NCI-H146 treated with DMSO at 0.1 percent for 48 hours (cell line): Measurements from ENCODE around the gene CHRM2.

Experiments
- DNase-seq: peaks from one replicate; lab custom pipeline; 2025; ENCODE audit not compliant: unreplicated experiment; lab: John Stamatoyannopoulos, UW

Gene CHRM2

DNA sequence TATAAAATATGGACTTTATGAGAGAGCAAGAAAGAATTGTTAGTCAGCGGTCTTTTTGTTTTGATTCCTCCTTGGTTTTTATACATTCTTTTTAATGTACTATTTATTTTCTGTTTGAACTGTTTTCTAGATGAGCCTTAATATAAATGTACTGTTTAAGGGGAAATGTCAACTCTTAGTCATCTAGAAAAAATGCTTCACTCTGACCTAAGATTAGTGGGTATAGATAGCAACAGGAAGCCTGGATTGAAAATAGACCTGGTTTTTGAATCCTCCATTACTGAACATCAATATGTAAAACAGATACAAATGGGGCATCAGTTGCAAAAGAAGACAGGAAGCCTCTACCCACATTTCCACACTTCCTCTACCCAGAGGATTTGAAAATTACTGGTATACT lies 87.8 kb downstream of the CHRM2 start:
- DNase-seq: no peak

DNA sequence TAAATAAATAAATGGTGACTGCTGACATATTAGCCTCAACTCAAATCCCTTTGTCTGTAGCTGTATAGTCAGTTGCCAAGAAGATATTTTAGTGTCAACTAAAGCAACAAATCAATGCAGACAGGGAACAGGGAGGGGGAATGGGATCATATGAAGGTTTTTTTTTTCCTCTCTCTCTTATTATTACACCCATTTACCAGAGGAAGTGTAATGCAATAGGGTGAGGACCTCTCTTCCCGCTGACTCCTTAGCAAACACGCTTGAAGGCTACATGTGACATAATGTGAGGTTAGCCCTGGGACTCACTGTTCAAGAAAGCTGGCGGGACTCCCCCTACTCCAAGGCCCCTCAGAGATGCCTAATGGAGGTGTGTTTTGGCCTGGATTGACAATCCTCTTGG lies 88.2 kb downstream of the CHRM2 start:
- no peak for DNase-seq

DNA sequence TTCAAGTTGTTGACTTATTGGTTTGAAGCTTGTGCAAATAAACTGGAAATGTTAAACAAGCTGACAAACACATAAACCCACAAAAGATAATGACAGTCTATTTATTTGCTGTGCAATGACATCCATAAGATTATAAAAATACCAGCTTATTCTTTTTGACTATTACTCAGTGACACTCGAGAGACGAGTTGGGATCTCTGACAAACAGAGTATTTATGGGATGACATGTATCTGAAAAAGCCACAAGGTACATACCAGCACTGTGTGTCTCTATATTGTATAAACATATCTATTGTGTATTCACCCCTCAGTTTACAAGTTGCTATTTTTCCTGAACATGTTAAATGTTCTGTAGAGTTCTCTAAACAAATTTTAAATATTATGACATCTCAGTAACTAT lies 88.9 kb downstream of the CHRM2 start:
- no peak for DNase-seq

DNA sequence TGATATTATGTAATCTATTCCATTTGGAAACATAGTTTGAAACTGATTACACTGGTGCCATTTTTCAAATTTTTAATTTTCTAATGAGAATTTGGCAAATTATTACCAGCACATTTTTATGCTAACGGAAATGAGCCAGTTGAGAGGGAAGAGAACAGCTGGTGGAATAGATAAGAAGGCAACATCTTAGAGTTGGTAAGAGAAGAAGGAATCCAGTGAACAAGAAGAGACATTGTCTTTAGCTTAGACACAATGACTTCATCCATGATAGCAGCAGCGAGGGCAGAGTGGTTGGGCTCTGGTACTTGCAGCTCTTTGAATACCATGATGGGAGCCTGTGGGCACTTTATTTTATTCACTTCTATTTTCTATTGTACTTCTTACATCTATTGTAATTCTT lies 89.6 kb downstream of the CHRM2 start:
- DNase-seq: no peak

DNA sequence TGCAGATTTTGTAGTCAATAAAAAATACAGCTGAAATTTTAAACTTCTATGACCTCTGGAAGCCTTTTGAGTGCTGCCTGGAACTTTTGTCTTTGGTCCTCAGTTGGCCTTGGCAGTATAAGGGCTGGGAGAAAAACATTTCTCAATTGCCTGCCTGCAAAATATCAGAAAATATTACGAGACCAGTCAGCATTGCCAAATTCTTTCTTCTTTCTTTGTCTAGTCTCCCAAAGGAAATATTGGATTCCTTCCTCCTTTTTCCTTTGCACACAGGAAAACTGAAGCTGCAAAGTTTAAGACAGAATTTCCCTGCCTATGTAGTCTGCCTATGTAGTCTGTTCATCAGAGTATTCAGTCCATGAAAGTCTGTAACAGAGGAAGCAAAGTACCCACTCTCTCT lies 95.9 kb downstream of the CHRM2 start:
- DNase-seq: no peak

DNA sequence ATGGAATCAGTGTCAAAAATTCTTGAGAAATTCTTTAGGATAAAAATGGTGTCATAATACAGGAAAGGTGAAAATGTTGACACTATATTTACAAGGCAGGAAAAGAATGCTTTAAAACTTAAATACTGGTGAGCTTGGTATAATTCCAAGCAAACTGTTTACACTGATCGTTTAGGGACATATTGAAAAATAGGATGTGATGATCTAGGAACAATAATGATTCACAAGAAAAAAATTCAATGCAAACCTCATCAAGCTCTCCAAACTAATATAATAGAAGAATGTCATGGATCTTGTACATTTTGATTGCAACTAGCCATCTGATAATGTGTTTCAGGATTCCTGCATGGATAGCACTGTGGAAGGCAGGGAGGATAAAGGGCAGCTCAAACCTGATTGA lies 98.4 kb downstream of the CHRM2 start:
- no peak for DNase-seq

DNA sequence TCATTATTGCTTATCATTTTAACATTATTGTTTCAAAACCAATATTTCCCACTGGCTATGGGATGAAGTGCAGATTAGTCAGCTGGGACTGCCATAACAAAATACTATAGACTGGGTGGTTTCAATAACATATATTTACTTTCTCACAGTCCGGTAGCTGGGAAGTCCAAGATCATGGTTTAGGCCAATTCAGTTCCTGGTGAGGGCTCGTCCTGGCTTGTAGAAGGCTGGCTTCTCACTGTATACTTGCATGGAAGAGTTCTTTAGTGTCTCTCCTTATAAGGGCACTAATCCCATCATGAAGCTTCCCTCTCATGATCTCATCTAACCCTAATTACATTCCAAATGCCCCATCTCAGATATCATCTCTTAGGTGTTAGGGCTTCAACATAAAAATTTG lies 101.3 kb downstream of the CHRM2 start:
- DNase-seq: no peak

DNA sequence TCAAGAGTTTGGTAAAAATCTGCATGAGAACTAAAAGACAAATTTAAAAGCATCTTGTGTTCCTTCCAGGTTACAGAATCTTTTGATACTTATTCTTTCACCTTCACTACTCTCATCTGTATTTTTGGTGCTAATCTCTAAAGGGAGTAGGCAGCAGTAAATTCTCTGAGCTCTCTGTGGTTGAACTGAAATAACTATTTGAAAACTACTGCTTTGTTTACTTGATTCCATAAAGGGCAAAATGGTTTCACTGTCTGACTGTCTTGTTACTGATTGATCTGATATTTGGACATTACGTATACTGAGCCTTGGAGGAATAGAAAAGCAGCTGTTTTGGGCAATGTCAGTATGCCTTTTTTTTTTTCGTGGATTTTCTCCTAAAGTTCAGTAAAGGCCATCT lies 103.3 kb downstream of the CHRM2 start:
- DNase-seq: no peak

DNA sequence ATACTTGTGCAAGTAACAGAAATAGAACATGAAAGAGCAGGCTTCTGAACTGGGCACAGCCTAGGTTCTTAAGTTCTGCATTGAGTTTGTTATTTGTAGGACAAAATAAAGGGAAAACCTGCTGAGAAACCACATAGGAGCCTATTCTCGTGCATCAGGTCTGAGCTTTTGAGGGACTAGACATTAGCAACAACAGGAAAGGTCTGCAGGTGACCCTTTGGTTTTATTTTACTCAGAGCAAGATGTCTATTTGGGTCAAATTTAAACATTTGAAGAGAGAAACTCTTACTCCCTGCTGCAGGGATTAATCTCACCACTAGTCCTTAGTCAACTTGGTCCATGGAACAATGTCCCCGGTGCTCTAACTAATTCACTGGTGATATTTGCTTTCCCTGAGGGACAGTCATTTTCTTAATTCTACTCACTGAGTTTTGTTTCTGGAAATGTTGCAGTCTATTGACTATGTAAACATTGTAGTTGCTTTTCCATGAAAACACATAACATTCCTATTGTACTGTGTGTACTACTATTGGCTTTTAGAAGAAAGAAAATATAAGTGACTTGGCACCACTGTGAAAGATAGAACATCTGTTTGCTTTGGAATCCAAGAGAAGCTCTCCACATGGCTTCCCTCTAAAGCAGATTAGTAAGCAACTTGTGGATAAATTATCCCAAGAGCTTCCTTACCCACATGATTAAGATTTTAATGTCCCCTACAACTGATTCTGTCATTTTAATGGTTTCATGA lies 108.2 kb downstream of the CHRM2 start:
- no peak for DNase-seq

DNA sequence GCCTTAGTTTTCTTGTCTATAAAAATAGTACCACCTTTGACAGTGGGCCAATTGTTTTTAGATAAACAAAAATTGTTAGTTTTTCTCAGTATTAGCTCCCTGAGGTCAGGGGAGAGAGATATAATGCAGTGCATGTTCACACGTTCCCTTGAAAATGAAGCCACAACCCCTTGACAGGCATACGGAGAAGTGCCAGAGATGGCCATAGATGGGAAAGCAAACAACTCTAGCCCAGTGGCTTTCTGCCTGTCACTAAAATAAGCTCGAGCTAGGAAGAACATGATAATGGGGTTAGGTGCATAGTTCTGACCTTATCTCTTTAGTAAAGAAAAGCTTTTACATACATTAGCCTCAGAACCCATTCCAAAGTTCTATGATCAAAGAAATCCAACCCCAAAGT lies 124.9 kb downstream of the CHRM2 start:
- no peak for DNase-seq

DNA sequence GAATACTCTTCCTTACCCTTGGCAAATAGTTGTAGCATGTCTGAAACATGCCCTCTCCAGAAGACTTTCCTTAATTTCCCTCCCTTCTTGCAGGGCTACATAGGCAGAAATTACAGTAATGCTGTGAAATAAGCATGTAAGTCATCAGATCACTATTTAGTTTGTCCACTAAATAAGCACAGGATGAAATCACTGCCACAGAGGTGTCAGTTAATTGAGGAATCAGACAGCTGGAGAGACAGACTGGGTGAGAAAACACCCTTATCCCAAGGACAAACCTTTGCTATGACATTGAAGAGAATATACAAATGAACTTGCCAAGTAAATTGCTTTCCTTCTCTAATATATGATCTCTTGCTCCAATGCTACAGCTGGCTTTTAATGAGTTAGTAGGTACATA lies 129.3 kb downstream of the CHRM2 start:
- DNase-seq: no peak

DNA sequence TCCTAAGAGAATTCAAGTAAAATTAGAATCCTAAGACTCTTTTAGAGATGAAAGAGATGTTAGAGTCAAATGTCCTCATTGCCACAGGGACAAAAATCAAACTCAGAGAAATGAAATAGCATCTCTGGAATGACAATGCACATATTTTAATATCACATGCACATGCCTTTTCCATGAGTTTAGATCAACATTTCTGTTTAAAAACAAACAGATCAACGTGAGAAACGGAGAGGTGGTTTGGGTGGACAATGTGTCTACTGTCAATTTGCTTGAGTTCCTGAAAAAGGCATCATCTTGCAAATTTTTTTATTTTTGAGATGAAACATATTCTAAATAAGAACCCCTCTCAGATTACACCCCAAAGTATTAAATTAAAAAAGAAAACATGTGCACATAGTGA lies 130.0 kb downstream of the CHRM2 start:
- no peak for DNase-seq

DNA sequence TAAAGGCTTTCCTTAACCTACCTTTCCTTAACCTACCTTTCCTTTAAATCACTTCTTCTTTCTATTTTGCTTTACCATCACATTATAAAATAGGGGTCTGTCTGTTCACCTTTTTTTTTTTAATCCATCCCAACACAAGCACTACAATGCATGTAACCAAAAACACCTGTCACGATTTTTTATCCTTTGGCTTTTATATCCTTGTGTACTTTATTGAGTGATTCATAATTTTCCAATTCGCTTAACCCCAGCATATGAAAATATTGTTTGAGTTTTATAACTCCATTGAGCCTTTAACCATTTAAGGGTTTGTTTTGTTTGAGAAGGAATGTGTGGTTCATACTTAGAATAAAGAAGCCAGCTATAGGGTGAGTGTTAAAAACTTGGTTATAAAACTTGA lies 132.2 kb downstream of the CHRM2 start:
- no peak for DNase-seq

DNA sequence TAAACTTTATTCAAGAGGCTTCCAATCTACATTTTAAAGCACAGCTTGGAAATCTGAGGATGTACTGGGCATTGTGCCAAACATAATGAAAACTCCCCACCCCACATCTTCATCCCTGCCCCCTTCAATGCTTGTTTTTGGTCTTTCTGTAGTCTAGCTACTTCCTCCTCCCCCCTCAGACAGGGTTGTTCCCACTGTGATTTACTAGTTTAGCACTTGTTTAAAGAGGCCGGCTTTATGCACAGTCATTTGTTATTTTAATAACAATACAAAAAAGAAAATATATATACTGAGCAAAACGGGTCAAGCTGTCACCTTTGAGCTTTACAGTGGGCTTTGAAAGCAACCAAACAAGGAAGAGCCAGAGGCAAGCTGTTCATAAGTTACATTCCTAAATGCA lies 132.6 kb downstream of the CHRM2 start:
- DNase-seq: no peak

DNA sequence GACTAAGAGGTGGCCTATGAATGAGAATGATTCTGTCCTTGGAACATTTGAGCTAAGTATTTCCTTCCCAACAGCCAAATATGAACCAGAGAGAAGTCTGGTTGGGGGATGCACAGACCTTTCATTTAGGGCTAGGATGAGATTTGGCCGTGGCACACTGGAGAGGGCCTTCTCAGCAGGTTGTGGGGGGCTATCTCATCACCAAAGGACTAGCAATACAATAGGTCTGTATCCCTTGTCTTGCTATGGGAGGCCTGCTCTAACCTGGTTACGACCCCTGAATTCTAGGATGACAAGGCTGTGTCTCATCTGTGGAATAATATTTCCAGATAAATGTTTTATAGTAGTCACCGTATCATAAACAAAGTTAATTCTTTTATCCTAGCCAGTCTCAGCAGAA lies 133.0 kb downstream of the CHRM2 start:
- DNase-seq: no peak

DNA sequence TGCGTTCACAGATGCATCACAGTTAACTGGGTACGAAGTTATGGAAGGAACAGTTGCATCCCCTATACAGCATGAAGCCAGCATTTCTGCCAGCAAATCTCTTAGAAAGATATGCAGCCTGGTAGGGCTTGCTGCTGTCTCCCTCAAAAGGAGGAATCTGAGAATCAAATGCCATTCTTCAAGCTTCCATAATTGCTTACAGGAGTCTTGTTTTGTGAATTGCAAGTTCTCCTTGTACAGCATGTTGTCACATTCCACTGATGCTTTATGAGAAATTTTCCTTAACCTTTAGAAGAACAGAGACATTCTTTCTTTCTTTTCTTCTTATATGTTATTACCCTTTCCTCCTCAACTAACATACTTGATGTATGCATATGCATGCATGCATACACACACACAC lies 134.6 kb downstream of the CHRM2 start:
- DNase-seq: no peak

DNA sequence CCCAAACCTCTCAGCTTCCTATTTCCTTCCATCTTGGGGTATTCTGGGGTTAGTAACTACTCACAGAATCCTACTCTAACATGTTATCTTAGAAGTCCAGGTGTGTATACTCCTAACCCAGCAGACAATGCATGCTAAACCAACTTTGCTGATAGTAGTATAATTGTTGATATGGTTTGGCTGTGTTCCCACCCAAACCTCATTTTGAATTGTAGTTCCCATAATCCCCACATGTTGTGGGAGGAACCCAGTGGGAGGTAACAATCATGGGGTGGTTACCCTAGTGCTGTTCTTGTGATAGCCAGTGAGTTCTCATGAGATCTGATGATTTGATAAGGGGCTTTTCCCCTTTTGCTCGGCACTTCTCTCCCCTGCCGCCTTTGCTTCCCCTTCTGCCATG lies 135.1 kb downstream of the CHRM2 start:
- no peak for DNase-seq

DNA sequence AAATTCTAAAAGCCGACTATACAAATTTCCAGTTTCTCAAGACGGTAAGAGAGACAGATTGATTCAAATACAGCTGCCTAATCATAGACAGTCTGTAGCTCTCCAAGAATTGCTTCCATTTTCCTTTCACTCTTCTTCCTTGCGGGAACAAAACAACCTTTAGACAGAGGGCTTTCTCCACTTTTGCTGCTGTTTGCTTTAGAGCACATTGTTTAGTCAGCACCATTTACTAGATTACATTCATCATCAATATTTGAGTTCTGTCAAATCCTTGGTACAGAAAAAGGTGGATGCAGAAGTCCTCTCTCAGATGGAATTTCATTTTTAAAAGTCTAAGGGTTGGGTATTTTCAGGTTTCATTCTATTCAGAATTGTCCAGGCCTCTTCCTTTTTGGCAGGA lies 137.4 kb downstream of the CHRM2 start:
- no peak for DNase-seq

DNA sequence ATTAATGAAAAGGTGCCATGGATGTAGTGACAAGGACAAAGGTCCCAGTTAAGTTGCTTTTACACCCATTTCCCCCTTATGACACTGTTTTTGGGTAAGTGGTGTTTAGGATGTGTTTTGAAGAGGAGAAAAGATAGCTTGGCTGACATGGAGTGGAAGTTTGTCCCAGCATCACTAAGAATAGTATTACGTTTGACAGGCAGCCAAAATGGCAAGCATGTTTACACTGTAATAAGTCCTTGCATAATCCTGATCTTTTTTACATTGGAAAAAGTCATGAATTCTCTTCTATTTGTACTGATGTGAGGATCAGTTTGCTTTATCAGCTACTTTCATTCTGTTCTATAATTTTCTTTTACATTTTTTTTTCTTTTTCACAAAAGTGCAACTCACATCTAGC lies 137.8 kb downstream of the CHRM2 start:
- DNase-seq: no peak

DNA sequence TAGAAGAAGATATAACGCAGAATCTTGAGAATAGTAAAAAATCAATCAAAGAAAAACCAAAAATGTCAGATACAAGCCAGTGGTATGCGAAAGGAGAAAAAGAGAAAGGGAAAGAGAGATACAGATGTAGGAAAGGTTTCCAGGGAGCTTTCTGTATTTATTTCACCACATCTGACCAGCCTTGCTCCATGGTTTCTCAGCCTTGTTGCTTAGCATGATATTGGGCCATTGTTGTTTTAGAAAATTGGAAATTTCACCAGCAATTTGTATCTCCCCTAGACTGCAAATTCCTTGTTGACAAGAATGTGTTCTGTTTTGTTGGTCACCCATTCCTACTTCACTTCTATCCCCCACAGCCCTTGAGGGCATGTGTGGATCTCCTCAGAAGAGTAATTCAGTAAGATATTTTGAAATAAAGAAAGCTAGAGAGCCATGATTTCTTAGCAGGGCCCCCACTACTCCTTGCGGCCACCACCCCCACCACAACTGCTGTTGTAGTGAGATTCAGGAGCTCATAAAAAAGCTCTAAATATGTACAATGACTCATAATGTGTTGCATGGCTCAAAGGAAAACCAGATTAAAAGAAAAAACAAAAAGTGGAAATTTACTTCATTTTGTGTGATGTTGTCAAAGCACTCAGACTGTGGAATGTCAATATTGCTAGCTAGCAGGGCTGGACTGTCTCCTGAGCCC lies 138.7 kb downstream of the CHRM2 start:
- DNase-seq: no peak

DNA sequence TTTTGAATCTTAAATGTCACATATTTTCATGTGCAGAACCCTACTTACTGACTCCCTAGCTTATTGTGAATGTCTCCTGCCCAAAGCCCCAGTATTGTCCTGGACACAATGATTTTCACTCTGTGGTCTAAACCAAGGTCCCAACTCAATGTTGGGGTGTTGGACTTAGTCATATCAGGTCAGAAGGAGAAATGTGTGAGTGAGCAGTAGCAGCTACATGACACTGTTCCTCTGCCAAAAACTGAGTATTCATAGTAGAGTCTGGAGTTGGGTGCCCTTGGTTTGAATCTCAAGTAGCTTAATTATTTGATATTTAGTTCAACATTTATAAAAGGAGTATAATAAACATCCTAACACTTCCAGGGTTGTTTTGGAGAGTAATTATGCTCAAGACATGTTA lies 141.0 kb downstream of the CHRM2 start:
- no peak for DNase-seq

DNA sequence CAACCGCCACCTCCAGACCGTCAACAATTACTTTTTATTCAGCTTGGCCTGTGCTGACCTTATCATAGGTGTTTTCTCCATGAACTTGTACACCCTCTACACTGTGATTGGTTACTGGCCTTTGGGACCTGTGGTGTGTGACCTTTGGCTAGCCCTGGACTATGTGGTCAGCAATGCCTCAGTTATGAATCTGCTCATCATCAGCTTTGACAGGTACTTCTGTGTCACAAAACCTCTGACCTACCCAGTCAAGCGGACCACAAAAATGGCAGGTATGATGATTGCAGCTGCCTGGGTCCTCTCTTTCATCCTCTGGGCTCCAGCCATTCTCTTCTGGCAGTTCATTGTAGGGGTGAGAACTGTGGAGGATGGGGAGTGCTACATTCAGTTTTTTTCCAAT lies 146.6 kb downstream of the CHRM2 start:
- no peak for DNase-seq

DNA sequence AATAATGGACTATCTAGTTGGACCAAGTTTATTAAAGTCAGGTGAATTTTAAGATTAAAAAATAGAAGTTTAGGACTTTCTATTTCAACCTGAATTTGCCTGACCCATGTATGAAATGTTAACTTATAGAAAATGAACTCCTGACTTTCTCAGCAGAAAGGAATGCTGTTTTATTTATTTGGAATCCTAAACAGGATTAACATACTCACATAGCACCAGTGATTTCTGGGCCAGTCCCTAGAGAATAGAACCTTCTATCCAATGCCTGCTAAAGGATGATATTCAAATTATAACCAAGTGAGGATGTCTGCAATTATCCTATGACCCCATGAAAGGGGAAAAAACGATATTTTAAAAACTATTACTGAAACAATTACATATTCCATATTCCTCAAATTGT lies 148.8 kb downstream of the CHRM2 start:
- no peak for DNase-seq
